Hypothalamus (tissue), 51 donors: ENCODE data around the gene EEIG2.

Source experiments
- DNase-seq, 51 donors: peaks; one replicate each; lab custom pipeline; 2025; lab: John Stamatoyannopoulos, UW

Gene EEIG2

GRCh38 chr1:108575375-108575774 is 15.5 kb downstream of the EEIG2 start:
- DNase-seq: no peak

- no peak for DNase-seq
Observed at GRCh38 chr1:108583757-108584427, 24.0 kb downstream of the EEIG2 start.

- DNase-seq: no peak
Observed at GRCh38 chr1:108584428-108584856, 24.5 kb downstream of the EEIG2 start.

GRCh38 chr1:108585313-108585712 is 25.4 kb downstream of the EEIG2 start:
- DNase-seq: no peak

- no peak for DNase-seq
Observed at GRCh38 chr1:108590441-108590840, 30.5 kb downstream of the EEIG2 start.

GRCh38 chr1:108590957-108591356 is 31.1 kb downstream of the EEIG2 start:
- no peak for DNase-seq

GRCh38 chr1:108591466-108591865 is 31.6 kb downstream of the EEIG2 start:
- no peak for DNase-seq

- no peak for DNase-seq
Observed at GRCh38 chr1:108592030-108592759, 32.3 kb downstream of the EEIG2 start.

- no peak for DNase-seq
Observed at GRCh38 chr1:108593448-108593847, 33.5 kb downstream of the EEIG2 start.

- no peak for DNase-seq
Observed at GRCh38 chr1:108595507-108595906, 35.6 kb downstream of the EEIG2 start.

- DNase-seq: no peak
Observed at GRCh38 chr1:108597041-108597440, 37.1 kb downstream of the EEIG2 start.

- no peak for DNase-seq
Observed at GRCh38 chr1:108598340-108598739, 38.4 kb downstream of the EEIG2 start.

- DNase-seq: no peak
Observed at GRCh38 chr1:108600504-108600903, 40.6 kb downstream of the EEIG2 start.

GRCh38 chr1:108601708-108602410 is 42.0 kb downstream of the EEIG2 start:
- DNase-seq: no peak

GRCh38 chr1:108605633-108606032 is 45.7 kb downstream of the EEIG2 start:
- DNase-seq: no peak

- no peak for DNase-seq
Observed at GRCh38 chr1:108606478-108606877, 46.6 kb downstream of the EEIG2 start.

- DNase-seq: no peak
Observed at GRCh38 chr1:108609483-108610049, 49.7 kb downstream of the EEIG2 start.
